Body of pancreas (tissue), 4 donors: ENCODE results near the gene THSD4. TPM values are rescaled to one million over a fixed set of nuclear protein-coding genes. Genes with fewer than 3 reads are reported as not detected.
"Not testable (repeated sequence)": the region's sequence is repeated elsewhere in the genome, so short reads cannot be mapped to it uniquely, and the experiment has no call there.

ENCODE experiments used
- ATAC-seq: fragments of 150-250 bp; one replicate; pipeline ENCODE4 v1.9.1; 2016
- DNase-seq, 4 donors: peaks; one replicate each; pipeline ENCODE4 v3.0.0-alpha.2; 2019
- H3K27ac ChIP-seq, 4 donors: fragments of 200-600 bp; sonication (generic); 1 replicate in 3 of 4; 2 replicates in 1 of 4; pipeline versions ENCODE4 v1.5.1 to v1.6.1; 2016 to 2019; ENCODE audit warnings: mild to moderate bottlenecking in 1 of 4, mixed read lengths in 1 of 4, moderate library complexity in 1 of 4
- H3K27me3 ChIP-seq, 2 donors: fragments of 200-600 bp; sonication (generic); one replicate each; pipeline ENCODE4 v1.6.0; 2016; ENCODE audit warnings: mild to moderate bottlenecking in 1 of 2
- H3K36me3 ChIP-seq, 2 donors: fragments of 200-600 bp; sonication (generic); replicated peaks in 1 of 2; 2 replicates each; pipeline ENCODE4 v1.5.1; 2016; ENCODE audit warnings: low read depth in 2 of 2; ENCODE audit not compliant: insufficient read depth in 1 of 2
- H3K4me1 ChIP-seq: fragments of 200-600 bp; sonication (generic); one replicate; pipeline ENCODE4 v1.6.0; 2016
- H3K4me3 ChIP-seq, 2 donors: fragments of 200-600 bp; sonication (generic); 1 replicate in 1 of 2; 2 replicates in 1 of 2; pipeline ENCODE4 v1.5.1; 2016 to 2019
- H3K9me3 ChIP-seq, 3 donors: fragments of 200-600 bp; sonication (generic); 1 replicate in 2 of 3; 2 replicates in 1 of 3; pipeline ENCODE4 v1.5.1; 2016
- POLR2A ChIP-seq, 3 donors: fragments of 450-650 bp; IDR thresholded peaks; one replicate each; pipeline ENCODE4 v1.6.1; 2016; ENCODE audit warnings: antibody characterized with exemption in 3 of 3, mild to moderate bottlenecking in 2 of 3
- WGBS, 2 donors: methylation state at CpG; one replicate each; pipeline ENCODE4 v1.1.5; 2017; 5-methylcytosine and 5-hydroxymethylcytosine counted together
- intact Hi-C: fragments of 100-400 bp; cut with DNase I; formaldehyde crosslinking; loops from one replicate; pipeline ENCODE4 v1.15.1; 2023
- total RNA-seq, 2 donors: library from RNA; depleted of rRNA; stranded (reverse); fragments of >200 nt; gene quantifications; one replicate each; pipeline ENCODE4 v1.1.0, GENCODE V29; 2016
- TF ChIP-seq, protein P1 (sequence below), 7 experiments: fragments of 450-650 bp in 4 of 7; fragments of 200-600 bp in 3 of 7; sonication (generic) in 3 of 7; IDR thresholded peaks; one replicate each; pipeline ENCODE4 v1.5.1; 2016 to 2019; ENCODE audit warnings: antibody characterized with exemption in 7 of 7

THSD4 gene
- total RNA-seq, 2 donors from 2014 or later, result 12.9 to 16.1 TPM

DNA sequence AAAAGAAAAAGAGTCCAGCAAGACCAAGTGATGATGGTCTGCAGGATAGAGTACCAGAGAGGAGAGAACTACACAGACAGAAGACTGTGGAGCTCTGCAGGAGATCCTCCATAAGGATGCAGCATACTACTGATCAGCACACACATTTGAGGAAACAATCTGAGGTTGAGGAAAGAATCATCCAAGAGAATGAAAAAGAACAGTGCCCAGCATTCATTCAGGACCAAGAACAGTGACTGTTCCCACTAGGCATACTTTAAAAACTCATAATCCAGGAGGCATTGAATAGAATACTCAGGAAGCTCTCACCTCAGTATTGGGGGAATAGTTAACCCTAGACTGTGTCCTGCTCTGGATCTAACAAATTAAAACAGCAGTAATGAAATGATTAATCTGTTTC is 54.9 kb downstream of the THSD4 start:
- peaks cover 0 to 5% (median 0%) of the 10 kb centered on the region in 3 donors for H3K9me3 ChIP-seq
- no peaks in the 10 kb centered on the region for H3K27me3 ChIP-seq
- no peak overlapping the region for H3K27ac ChIP-seq
- intact Hi-C loops, result no loop called here
- no peaks in the 10 kb centered on the region for H3K36me3 ChIP-seq
- H3K4me3 ChIP-seq, result no peak overlapping the region
- ATAC-seq (no peak), DNase-seq (no peak)
- TF ChIP-seq, protein P1, sequence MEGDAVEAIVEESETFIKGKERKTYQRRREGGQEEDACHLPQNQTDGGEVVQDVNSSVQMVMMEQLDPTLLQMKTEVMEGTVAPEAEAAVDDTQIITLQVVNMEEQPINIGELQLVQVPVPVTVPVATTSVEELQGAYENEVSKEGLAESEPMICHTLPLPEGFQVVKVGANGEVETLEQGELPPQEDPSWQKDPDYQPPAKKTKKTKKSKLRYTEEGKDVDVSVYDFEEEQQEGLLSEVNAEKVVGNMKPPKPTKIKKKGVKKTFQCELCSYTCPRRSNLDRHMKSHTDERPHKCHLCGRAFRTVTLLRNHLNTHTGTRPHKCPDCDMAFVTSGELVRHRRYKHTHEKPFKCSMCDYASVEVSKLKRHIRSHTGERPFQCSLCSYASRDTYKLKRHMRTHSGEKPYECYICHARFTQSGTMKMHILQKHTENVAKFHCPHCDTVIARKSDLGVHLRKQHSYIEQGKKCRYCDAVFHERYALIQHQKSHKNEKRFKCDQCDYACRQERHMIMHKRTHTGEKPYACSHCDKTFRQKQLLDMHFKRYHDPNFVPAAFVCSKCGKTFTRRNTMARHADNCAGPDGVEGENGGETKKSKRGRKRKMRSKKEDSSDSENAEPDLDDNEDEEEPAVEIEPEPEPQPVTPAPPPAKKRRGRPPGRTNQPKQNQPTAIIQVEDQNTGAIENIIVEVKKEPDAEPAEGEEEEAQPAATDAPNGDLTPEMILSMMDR (IDR thresholded peaks at IDR 0.05), result no peak
- no peak for TF ChIP-seq POLR2A (IDR thresholded peaks at IDR 0.05)
- no peaks in the 10 kb centered on the region for H3K4me1 ChIP-seq

DNA sequence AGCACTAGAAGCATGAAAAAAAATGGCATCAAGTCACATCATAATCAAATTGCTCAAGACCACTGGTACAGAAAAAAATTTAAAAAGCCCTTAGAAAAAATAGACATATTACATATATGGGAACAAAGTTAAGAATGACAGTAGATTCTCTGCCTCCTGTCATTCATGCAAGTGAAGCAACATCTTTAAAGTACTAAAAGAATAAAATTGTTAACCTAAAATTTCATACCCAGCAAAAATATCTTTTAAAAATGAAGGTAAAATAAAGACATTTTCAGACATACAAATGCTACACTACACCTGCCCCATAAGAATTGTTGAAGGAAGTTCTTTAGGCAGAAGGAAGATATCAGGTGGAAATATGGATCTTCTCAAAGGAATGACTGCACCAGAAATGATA is 55.9 kb downstream of the THSD4 start:
- no peak overlapping the region for H3K4me3 ChIP-seq
- TF ChIP-seq, protein P1 (IDR thresholded peaks at IDR 0.05), result no peak
- TF ChIP-seq POLR2A (IDR thresholded peaks at IDR 0.05), result no peak

DNA sequence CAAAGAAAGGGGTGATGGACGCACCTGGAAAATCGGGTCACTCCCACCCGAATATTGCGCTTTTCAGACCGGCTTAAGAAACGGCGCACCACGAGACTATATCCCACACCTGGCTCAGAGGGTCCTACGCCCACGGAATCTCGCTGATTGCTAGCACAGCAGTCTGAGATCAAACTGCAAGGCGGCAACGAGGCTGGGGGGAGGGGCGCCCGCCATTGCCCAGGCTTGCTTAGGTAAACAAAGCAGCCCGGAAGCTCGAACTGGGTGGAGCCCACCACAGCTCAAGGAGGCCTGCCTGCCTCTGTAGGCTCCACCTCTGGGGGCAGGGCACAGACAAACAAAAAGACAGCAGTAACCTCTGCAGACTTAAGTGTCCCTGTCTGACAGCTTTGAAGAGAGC is 59.1 kb downstream of the THSD4 start:
- DNase-seq, H3K36me3 ChIP-seq, H3K27ac ChIP-seq, H3K4me1 ChIP-seq, intact Hi-C loops, H3K27me3 ChIP-seq, ATAC-seq, H3K9me3 ChIP-seq, H3K4me3 ChIP-seq: not testable (repeated sequence)
- WGBS, 2 donors, result 83 to 90% methylated on average over 1 to 2 of the region's 17 CpGs

More for the DNA sequence above, 55.9 kb downstream of the THSD4 start:
- ATAC-seq (no peak), DNase-seq (no peak)
- Histone ChIP-seq H3K36me3 (no peaks in the 10 kb centered on the region), H3K27me3 (no peaks in the 10 kb centered on the region), H3K27ac (no peak overlapping the region), H3K9me3 (peaks cover 0 to 5% (median 0%) of the 10 kb centered on the region in 3 donors), H3K4me1 (no peaks in the 10 kb centered on the region)
- intact Hi-C loops, result no loop called here

DNA sequence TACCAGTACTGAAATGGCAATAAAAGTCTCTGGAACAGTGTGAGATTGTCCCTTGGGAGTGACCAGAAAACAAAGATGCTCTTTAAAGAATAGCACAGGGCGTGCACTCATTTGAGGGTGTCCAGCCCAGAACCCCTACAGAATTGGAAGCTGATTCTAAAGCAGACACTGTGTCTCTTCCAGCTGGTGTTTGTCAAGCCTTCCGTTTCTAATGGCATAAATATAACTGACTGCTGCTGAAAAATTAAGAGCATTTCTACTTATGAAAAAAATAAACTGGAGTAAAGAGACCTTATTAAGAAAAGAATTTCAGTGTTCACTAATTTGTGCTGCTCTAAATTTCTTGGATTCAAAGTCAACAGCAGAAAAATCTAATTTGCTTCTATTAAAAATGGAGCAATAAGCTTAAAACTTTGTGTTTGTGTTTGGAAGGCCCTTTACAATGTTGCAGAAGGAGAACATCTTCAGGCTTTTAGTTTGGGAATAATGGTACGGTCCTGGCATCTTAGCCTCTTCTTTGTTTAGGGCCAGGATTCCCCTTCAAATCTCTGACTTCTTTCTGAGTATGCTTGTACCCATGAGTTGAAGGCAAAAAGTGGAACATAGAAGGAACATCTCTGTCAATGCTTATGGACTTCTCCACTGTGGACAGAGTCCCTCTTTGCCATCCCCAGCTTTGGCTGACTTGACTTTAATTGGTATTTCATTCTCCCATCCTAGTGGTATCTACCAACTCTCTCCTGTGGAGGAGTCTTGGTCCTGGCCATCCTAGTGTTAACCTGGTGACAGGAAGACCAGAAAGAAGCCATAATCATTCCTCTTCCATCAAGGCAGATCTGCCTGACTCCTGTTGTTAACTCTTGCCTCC is 65.9 kb downstream of the THSD4 start:
- no peak for ATAC-seq
- Histone ChIP-seq H3K4me3 (no peak overlapping the region), H3K9me3 (no peaks in the 10 kb centered on the region), H3K27me3 (no peaks in the 10 kb centered on the region), H3K27ac (no peak overlapping the region), H3K36me3 (no peaks in the 10 kb centered on the region), H3K4me1 (no peaks in the 10 kb centered on the region)
- WGBS, 2 donors, result 55 to 64% methylated on average over 3 of the region's 3 CpGs
- intact Hi-C loops, result no loop called here
- no peak for DNase-seq
- TF ChIP-seq, protein P1 (IDR thresholded peaks at IDR 0.05), result no peak
- no peak for TF ChIP-seq POLR2A (IDR thresholded peaks at IDR 0.05)

DNA sequence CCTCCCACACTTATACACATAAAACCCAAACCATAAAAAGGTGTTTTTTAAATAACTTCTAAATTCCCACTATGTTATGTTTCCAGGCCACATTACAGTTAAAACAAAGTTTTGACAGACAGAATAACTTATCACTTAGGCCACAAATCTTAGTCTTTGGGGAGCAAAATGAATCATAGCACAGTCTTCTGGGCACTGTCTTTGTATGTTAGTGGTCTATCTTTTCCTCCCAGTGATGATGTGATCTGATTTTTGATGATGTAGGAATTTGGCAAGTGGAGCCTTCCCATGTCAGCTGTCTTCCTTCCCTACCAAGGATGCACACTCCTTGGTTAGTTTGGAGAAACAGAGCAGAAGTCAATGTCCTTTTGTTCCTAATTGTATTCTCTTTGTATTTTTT is 67.3 kb downstream of the THSD4 start:
- Histone ChIP-seq H3K9me3 (no peaks in the 10 kb centered on the region), H3K4me1 (no peaks in the 10 kb centered on the region)
- TF ChIP-seq, protein P1 (IDR thresholded peaks at IDR 0.05), result no peak
- TF ChIP-seq POLR2A (IDR thresholded peaks at IDR 0.05), result no peak

More for the DNA sequence above, 67.3 kb downstream of the THSD4 start:
- ATAC-seq (no peak), DNase-seq (no peak)
- no peak overlapping the region for H3K27ac ChIP-seq
- H3K4me3 ChIP-seq, result no peak overlapping the region
- H3K36me3 ChIP-seq, result no peaks in the 10 kb centered on the region
- intact Hi-C loops, result no loop called here
- no peaks in the 10 kb centered on the region for H3K27me3 ChIP-seq
